Superior temporal gyrus (tissue), 1 donor: ENCODE results near the gene RSPRY1.

ENCODE experiments used
- DNase-seq: peaks from one replicate; pipeline ENCODE4 v3.0.0-alpha.2; 2016; ENCODE audit errors: extremely low spot score

The RSPRY1 gene

GRCh38 chr16:57152096-57153093, 33.7 kb upstream of the RSPRY1 start:
- DNase-seq = peak; percentile 75

GRCh38 chr16:57153841-57154240, 32.3 kb upstream of the RSPRY1 start:
- no peak for DNase-seq

GRCh38 chr16:57155702-57156350, 30.3 kb upstream of the RSPRY1 start:
- no peak for DNase-seq

DNA sequence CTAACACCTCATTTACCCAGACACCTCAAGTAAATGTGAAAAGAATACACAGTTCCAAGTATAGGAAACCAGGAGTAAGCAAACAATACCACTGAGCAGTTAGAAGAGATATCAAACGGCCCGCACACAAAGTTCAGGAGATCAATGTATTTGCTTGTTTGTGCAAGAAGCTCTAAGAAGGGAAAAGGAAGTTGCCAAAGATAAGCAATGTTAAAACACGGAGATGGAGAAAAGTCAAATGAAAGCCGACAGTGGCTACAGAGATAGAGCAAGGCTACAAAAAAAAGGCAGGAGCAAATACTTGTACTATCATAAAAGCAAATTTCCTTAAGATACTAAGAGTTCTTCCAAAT, 29.8 kb upstream of the RSPRY1 start:
- DNase-seq = no peak

- no peak for DNase-seq
Measured at GRCh38 chr16:57157533-57157932, 28.6 kb upstream of the RSPRY1 start.

DNA sequence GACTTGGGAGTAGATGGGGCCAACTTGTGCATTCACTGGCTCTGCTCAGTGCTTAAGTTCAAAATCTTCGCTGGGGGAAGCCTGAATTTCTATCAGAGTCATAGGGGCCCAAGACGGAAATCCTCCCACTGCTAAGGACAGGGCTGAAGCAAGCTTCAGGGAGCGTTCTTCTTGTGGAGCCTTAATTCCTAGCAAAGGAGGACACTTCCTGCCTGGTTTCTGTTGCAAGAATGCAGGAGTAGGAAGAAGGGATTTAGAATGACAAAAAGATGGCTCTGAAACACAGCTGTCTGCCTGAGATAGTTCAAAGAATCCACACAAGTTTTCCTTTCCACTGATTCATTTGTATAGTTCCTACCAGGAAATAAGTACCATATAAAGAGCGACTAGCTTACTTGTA, 26.7 kb upstream of the RSPRY1 start:
- DNase-seq = no peak

DNA sequence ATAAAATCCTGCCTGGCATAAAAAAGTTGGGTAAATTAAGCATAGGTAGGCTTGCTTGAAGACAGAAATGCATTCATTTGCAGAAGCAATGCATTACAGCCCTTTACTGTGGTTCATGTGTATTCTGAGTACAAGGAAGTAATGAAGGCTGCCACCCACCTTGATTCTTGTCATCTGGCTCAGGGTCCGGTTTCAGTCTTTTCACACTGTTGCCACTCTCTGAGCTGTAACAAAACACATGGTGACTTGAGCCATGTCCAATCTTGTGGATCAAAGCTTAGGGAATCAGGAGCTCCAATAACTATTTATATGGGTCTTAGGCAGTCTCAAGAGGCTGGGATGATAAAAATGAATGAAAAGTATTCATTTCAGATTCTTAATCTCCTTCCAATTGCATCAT, 22.3 kb upstream of the RSPRY1 start:
- no peak for DNase-seq

GRCh38 chr16:57165483-57165882, 20.6 kb upstream of the RSPRY1 start:
- DNase-seq = no peak

DNA sequence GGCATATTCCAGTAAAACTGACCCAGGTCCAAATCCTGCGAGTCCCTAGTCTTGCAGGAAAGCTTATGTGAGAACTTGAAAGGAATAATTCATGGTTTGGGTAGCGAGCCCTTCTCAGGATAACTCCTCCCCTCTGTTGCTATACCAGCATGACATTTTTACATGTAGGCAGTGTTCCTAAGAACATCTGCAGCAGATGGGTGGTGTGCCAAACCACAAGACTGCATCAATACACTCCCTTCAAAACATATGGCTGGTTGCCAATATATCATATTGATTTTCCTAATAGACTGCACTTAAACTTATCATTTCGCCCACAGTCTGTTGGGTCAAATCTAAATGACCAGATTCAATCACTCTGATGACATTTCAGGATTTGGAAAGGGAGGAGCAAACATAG, 20.2 kb upstream of the RSPRY1 start:
- DNase-seq = peak; percentile 43

GRCh38 chr16:57166451-57166850, 19.7 kb upstream of the RSPRY1 start:
- no peak for DNase-seq

DNA sequence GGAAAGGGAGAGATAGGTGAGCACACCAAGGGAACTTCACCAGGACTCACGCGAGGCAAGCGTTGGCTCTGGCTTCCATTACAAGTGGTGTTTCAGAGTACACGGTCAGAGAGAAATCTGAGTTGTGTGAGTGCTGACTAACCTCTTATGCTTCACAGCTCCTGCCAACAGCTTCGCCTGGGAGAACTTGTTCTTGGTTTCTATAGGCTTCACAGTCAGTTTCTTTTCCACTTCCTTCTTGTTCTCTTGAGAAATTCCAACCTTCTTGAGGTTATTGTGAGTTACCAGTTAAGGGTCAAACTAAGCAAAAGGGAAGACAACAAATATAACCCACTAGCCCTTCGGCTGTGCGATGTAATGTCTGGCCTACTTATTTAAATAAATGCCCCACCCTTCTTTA, 19.2 kb upstream of the RSPRY1 start:
- DNase-seq = peak; percentile 52

DNA sequence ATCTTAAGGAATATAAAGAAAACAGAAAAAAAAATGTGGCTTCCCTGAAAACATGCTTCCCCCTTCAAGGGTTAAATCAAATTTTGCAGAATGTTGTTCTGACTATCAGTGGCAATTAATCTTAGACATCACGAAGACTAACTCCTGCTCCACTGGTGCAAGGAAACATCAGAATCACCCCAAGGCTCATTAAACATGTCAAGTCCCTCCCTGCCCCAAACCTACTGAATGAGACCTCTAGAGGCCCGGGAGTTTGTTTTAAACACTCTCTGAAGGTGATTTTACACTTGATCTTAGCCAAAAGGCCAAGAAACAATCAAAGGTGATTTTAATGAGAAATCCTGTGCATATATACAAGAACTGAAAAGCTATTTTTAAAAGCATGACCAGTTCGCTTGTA, 18.6 kb upstream of the RSPRY1 start:
- DNase-seq = peak; percentile 50

- peak; percentile 94 for DNase-seq
Measured at GRCh38 chr16:57167953-57168352, 18.2 kb upstream of the RSPRY1 start.

DNA sequence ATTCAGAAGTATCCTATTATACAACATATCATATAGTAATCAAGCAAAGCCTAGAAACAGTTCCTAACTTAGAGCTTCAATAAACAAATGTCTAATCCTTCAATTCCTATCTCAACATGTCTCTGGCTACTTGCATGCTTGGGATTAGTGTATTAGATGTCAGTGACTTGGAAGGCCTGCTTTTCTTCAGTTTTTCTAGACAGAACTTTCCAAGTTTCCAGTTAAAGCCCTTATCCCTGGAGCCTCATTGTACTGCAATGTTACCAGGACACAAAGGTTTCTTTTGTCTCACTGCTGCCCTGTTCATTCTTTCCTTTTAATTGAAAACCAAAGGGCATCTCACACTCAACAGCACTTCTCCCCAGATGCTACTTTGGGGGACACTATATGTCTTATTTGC, 16.8 kb upstream of the RSPRY1 start:
- peak; percentile 79 for DNase-seq

- DNase-seq = no peak
Measured at GRCh38 chr16:57172721-57173290, 13.3 kb upstream of the RSPRY1 start.

GRCh38 chr16:57175896-57176295, 10.2 kb upstream of the RSPRY1 start:
- DNase-seq = peak; percentile 10

GRCh38 chr16:57178196-57178595, 7.9 kb upstream of the RSPRY1 start:
- peak; percentile 15 for DNase-seq

DNA sequence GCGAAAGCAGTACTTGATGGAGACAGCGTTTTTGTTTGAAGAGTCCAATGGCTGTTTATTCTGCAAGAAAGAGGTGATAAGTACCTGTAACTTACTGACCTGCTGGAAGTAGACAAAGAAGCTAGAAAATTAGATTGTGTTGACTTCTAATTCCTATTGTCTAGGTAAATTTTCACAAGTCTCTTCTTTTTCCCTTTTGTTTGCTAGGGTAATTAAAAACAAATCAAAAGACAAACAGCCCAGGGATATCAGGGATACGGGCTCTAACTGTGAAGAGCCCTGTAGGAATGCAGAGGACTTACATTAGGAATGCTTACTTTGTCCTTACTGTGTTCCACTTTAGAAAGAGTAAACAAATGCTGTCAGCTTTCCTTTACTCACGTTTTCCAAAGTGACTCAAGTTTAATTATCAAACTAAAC, 7.3 kb upstream of the RSPRY1 start:
- no peak for DNase-seq

GRCh38 chr16:57179215-57179828, 6.8 kb upstream of the RSPRY1 start:
- DNase-seq = peak; percentile 14

- no peak for DNase-seq
Measured at GRCh38 chr16:57184113-57184512, 2.0 kb upstream of the RSPRY1 start.

- DNase-seq = peak; percentile 60
Measured at GRCh38 chr16:57184887-57185445, 1.2 kb upstream of the RSPRY1 start.

DNA sequence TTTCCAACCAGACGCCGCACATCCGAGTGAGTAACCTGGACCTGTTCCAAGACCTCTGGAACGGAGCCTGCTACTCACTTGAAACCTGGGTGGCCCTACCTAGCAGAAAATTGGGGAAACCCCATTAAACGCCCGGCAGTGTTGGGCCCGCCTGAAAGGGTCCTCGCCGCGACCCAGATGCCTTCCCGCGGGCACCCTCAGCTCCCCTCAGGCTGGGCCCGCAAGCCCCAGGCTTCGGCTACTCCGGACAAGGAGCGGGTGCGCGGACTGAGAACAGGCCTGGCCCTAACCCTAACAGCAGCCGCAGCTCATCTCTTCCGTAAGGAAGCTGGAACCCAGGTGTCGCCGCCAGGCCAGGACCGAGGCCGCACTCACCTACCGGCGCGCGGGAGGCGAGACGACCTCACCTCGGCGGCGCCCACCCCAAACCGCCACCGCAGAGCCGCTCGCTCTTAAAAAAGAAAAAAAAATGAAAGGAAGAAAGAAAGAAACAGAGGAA, 634 bp upstream of the RSPRY1 start:
- no peak for DNase-seq
